Stimulated activated CD8-positive, alpha-beta memory T cell treated with anti-CD3 and anti-CD28 coated beads, Interleukin-7, amount 100 ng/mL, for 24 hours (primary cell): ENCODE results near the gene MLX.
"Not testable (repeated sequence)": the region's sequence is repeated elsewhere in the genome, so short reads cannot be mapped to it uniquely, and the experiment has no call there.

ENCODE experiments used
- DNase-seq: peaks from one replicate; pipeline ENCODE4 v3.0.0-alpha.2; 2020; ENCODE audit warnings: low read depth

Gene MLX

GRCh38 chr17:42555122-42555622 lies 11.7 kb upstream of the MLX start:
- no peak for DNase-seq

- not testable (repeated sequence) for DNase-seq
These were observed 10.8 kb upstream of the MLX start for GRCh38 chr17:42555961-42556617.

DNA sequence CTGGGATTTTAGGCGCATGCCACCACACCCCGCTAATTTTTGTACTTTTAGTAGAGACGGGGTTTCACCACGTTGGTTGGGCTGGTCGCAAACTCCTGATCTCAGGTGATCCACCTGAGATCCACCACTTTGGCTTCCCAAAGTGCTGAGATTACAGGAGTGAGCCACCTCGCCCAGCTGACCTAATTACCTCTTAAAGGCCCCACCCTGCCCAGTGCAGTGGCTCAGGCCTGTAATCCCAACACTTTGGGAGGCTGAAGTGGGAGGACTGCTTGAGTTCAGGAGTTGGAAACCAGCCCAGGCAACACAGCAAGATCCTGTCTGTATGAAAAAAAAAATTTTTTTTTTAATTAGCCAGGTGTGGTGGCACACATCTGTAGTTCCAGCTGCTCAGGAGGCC lies 7.8 kb upstream of the MLX start:
- DNase-seq = no peak

- DNase-seq = no peak
These were observed 6.7 kb upstream of the MLX start for GRCh38 chr17:42560246-42560645.

GRCh38 chr17:42561897-42562387 lies 5.0 kb upstream of the MLX start, which contains the start of gene COASY:
TSS of gene COASY (plus strand) at chr17:42562148. CDS start at chr17:42562623, 475 bp downstream.
- peak; percentile 81 for DNase-seq

GRCh38 chr17:42562388-42563142 lies 4.3 kb upstream of the MLX start:
- DNase-seq = no peak

DNA sequence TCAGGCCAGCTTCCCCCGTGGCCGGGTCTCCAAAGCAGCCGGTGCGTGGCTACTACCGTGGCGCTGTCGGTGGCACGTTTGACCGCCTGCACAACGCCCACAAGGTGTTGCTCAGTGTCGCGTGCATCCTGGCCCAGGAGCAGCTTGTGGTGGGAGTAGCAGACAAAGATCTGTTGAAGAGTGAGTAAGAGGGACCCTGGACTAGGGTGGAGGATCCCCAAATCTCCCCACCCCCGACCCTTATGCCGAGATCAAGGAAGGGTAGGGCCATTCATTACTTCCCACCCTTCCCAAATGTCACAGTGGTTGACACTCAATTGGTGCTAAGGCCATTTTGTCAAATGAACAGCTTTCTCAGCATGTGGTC lies 3.8 kb upstream of the MLX start:
- DNase-seq = no peak

DNA sequence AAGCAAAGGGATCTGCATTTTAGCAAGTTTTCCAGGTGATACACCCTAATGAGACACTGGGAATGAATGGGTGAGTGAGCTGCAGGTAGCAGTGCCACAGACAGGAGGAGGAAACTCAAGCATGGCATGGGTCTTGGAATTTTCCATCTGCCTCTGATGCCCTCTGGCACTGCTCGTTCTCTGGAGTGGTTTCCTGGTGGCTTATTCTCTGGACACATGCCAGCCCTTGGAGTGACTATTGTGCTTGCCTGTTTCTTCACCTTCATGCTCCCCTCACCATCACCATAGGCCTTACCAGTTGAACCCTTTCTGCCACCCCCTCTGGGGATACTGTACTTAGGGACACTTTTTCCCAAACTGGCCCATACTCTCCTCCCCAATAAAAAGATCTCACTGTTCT lies 3.4 kb upstream of the MLX start:
- DNase-seq = no peak

- no peak for DNase-seq
These were observed 3.0 kb upstream of the MLX start for GRCh38 chr17:42563950-42564349.

- DNase-seq = no peak
These were observed 1.9 kb upstream of the MLX start for GRCh38 chr17:42564815-42565522.

GRCh38 chr17:42565523-42566214 lies 1.2 kb upstream of the MLX start:
- no peak for DNase-seq

GRCh38 chr17:42566215-42566882 lies 551 bp upstream of the MLX start:
- DNase-seq = no peak

DNA sequence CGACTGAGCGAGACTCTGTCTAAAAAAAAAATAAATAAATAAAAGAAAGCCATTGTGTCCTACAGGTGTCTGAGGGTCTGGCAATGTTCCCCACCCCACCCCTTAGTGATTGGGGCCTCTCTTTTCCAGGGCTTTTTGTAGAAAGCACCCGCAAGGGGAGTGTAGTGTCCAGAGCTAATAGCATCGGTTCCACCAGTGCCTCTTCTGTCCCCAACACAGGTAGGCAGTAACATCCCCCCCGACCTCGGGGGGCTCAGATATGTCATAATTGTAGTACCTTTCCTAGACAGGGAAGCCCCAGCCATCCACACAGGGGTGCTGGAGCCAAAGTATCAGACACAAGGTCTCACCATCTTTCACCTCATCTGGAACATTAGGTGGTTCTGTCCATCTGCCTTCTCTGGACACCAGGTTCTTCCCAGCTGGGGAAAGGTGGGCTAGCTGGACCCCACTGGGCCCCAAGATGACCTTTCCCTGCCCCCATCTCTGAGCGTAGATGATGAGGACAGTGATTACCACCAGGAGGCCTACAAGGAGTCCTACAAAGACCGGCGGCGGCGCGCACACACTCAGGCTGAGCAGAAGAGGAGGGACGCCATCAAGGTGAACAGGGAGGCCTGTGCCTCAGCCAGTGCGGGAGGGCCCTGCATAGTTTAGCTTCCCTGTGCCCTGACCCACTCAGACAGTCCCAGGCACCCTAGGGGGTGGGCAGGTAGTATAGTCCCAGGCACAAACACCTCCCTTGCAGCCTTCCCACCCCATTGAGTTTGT lies 1.6 kb downstream of the MLX start:
- DNase-seq = no peak

GRCh38 chr17:42571435-42572225 lies 4.7 kb downstream of the MLX start:
- no peak for DNase-seq

DNA sequence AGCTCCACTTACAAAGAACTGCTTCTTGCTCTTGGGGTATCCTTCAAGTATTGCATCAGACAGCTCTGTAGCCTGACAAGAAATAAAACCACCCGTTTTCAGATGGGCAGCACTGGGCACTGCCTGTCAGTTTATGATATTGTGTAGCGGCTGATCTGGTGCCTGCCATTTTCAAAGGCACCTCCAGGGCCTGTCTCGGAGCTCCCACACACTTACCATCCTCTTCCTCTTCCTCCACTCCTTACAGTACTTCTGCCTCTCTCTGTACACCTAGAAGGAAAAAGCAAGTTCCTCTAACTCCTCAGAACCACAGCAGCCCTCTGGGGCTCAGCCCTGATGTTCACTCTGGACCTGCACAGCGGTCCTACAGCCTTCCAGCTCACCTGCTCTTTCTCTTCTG lies 6.2 kb downstream of the MLX start:
- no peak for DNase-seq

DNA sequence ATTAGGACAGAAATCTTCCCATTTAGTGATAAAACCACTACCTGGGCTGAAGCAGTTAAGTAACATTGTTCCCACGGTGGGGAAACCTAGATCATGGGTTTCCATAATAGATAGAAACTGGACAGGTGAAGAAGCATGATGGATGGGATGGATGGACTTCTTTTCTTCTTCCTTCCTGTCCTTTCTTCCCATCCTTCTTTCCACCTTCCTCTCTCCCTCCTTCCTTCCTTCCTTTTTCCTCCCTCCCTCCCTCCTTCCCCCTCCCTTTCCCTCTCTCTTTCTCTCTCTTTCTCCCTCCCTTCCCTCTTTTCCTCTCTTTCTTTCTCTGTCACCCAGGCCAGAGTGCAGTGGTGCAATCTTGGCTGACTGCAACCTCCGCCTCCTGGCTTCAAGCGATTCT lies 7.6 kb downstream of the MLX start:
- DNase-seq = no peak

GRCh38 chr17:42577140-42577531 lies 10.2 kb downstream of the MLX start:
- DNase-seq = no peak

- DNase-seq = peak; percentile 89
These were observed 10.8 kb downstream of the MLX start, which contains the start of gene PSMC3IP for GRCh38 chr17:42577532-42578281. TSS of gene PSMC3IP (minus strand) at chr17:42577729. CDS start at chr17:42577686, 43 bp downstream.

DNA sequence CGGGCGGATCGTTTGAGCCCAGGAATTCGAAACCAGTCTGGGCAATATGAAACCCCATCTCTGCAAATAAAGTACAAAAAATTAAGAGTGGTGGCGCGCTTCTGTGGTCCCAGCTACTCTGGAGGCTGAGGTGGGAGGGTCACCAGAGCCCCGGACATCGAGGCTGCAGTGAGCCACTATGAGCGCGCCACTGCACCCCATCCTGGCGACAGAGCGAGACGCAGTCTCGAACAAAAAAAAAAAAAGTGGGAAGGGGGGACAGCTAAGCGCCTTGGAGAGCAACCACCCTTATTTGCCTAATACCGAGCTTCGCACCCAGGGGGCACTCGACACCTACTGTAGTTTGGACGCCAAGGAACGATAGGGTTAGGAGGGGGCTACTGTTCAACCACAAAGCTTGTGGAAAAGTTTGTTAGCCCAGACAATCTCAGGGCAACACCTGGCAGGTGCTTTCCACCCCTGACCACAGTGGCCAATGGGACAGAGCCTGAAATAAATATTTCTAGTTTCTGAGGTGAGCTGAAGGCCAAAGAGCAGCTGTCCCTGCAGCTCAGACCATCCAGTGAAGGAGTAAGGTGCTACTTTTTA lies 11.5 kb downstream of the MLX start:
- peak; percentile 52 for DNase-seq
